GM19023 (cell line): Measurements from ENCODE around the gene BNC2.

Experiments used
- ATAC-seq: cut with Tn5 transposase; IDR thresholded peaks from one replicate; pipeline ENCODE4 v1.9.1; 2021; ENCODE audit warnings: mild to moderate bottlenecking, moderate library complexity; ENCODE audit not compliant: unreplicated experiment

The BNC2 gene

DNA sequence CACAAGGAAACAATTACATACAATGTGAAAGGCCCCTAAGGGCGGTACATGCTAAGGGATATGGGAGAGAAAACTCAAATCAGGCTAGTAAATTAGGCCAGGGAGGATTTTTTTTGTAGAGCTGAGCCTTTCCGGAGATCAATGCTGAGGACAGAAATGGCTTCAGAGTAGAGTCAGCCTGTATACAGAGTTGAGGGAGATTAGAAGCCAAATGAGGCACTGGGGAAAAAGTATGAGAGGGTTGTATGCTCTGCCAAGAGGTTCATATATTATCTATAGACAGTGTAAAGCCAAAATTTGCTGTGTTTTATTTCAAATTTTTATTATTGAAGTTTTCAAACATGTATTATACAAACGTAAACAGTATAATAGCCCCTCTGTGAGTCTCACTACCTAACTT is 103.1 kb downstream of the BNC2 start:
- no peak for ATAC-seq

- ATAC-seq = no peak
Observed at GRCh38 chr9:16763946-16764345, 106.5 kb downstream of the BNC2 start.

GRCh38 chr9:16755467-16756160 is 114.9 kb downstream of the BNC2 start:
- no peak for ATAC-seq

DNA sequence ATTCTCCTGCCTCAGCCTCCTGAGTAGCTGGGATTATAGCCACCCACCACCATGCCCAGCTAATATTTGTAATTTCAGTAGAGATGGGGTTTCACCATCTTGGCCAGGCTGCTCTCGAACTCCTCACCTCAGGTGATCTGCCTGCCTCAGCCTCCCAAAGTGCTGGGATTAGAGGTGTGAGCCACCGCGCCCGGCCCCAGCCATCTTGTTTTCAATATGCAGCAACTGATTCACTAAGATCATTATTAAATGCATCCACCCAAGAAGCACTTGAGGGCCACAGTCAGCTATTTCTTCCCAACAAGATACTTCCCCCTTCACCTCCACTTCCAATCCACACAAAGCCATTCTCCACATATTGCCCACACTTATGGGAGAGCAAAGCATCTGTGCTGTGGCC is 115.8 kb downstream of the BNC2 start:
- no peak for ATAC-seq

DNA sequence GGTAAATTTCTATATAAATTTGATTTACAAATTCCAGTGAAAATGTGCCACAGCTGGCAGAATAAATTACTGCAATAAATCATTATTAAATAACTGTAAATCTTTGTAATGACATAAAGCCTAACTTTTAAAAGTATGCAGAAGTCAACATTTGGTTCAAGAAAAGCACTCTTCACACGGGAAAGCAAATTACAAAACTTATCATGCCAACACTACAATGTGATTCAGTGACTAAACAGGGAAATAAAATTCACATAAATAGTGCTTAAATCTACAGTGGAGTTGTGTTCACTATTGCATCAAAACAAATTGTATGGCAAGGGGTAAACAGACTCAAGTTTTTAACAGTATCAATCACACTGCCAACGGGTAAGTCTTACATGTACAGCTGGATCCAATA is 117.2 kb downstream of the BNC2 start:
- ATAC-seq = no peak

DNA sequence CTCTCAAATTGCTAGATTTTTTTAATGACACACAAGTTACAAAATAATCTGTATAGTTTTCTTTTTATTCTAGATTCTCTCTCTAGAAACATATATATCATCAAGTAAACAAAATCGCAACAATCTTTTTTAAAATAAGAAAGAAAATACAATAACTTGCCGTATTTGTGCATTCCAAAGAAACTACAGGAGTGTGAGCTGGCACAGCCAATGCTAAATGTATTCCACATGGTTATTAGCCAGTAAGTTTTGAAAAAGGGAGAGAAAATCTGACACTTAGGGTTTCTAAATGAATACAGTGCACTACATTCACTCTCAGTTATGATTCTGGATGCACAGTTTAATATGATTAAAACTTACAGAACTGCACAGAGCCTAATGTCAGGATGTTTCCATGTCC is 117.9 kb downstream of the BNC2 start:
- ATAC-seq = no peak

DNA sequence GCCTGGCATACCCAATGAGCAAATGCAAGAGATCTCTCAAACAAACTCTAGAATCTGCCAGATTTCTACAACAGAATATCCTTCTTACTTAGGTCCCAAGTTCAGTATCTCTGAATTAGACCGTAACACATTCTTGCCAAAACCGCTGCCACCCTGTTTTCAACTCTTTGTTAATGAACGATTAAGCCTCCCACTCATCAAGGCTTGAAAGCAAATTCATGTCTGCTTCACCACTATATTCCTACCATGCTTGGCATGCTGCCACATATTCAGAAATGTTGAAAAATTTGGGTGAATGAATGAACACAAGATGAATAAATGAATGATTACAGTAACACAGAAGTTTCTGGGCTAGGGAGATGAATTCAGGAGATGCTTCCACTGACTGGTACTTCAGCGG is 119.9 kb downstream of the BNC2 start:
- no peak for ATAC-seq

DNA sequence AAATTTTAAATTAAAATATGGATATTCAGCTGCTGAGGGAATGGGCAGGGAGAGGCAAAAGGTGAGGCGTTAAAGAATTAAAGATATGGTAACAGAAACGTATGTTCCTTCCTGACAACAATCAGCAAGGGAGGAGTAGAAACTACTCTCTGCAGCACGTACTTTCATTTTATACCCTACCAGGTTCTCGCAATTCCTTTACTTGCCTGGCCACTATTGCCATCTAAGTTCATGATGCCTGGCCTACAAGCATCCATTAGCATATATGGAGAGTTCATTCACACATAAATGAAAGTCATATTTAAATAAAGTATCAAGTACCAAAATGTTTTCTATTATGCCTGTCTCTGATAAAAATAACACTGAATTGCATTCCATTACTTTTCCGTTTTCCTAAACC is 125.1 kb downstream of the BNC2 start:
- no peak for ATAC-seq

- ATAC-seq = no peak
Observed at GRCh38 chr9:16744394-16744793, 126.1 kb downstream of the BNC2 start.

- ATAC-seq = no peak
Observed at GRCh38 chr9:16743375-16743774, 127.1 kb downstream of the BNC2 start.

GRCh38 chr9:16735001-16735400 is 135.5 kb downstream of the BNC2 start:
- no peak for ATAC-seq

GRCh38 chr9:16732546-16732945 is 137.9 kb downstream of the BNC2 start:
- no peak for ATAC-seq

- ATAC-seq = no peak
Observed at GRCh38 chr9:16730162-16730561, 140.3 kb downstream of the BNC2 start.

DNA sequence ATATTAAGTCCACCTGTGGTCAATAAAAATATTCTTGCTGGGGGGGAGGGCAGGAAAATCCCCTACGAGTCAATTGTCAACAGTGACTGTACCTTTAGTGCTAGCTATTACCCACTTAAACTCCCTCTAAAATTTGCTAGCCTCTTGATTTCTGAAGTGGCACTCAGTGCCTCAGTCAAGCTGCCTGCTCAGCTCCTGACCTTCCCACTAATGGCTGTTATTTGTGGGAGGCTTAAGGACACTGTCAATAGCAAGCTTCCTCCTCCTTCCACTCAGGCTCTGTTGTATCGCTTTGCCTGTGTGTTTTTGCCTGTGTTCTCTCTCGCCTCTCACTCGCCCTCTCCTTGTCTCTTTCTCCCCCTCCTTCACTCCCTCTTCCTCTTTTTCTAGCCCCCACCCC is 140.8 kb downstream of the BNC2 start:
- ATAC-seq = no peak

- no peak for ATAC-seq
Observed at GRCh38 chr9:16728137-16728508, 142.3 kb downstream of the BNC2 start.

DNA sequence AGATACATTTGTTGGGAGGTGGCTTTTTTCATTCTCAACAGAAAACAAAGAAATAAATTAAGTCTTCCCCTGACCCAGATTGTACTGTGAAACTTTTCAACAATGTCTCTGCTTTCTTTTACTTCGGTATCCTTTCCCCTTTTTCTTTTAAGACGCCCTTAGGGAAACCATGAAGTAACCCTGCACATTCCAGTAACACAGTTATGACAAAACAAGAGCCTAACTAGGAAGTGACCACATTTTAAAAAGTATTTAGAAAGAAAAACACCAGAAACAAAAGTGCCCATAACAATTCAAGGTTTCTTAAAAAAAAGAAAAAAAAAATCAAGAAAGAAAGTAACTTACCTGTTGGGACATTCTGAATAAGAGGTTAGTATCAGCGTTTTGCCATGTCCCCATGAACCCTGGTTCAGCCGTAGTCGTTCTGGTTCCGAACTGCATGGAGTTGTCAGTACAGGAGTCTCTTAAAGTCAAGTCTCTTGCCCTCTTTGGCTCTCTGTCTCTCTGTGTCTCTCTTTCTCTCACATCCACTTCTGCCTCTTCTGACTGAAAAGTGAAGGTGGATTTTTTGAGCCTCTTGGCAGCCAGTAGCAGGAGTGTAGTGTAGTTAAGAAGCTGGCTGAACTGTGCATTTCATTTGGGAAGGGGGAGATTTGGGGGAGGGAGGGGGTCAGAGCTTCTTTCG is 142.9 kb downstream of the BNC2 start:
- ATAC-seq = no peak

DNA sequence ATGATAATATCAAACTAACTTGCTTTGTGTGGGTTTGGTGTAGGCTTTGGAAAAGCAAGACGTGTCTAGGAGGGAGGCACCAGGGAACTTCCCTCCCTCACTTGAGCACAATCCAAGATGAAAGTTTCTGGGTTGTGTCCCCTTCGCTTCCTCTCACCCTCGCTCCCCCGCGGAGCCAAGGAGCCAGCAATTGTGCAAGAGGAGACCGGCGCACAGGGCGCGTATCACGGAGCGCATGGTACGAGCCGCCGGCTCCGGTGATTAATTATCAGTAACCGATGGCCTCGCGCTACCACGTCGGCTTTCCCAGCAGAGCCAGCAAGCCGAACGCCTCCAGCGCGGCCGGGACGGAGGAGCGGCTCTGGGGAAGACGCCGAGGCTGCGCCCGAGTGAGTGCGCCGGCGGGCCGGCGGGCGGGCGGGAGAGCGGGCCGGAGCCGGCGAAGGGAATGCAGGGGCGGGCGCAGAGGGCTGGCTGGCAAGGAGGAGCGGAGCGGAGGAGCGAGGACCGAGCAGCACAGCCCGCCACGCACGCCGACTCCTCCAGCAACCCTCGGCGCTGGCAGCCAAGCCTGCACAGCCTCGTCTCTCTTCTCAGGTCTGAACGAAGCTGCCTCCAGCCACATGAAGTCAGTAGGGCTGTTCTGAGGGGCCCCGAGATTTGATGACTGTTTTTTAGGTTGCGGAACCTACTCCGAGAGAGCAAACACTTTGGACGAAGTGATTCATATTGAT is 143.6 kb downstream of the BNC2 start:
- no peak for ATAC-seq

DNA sequence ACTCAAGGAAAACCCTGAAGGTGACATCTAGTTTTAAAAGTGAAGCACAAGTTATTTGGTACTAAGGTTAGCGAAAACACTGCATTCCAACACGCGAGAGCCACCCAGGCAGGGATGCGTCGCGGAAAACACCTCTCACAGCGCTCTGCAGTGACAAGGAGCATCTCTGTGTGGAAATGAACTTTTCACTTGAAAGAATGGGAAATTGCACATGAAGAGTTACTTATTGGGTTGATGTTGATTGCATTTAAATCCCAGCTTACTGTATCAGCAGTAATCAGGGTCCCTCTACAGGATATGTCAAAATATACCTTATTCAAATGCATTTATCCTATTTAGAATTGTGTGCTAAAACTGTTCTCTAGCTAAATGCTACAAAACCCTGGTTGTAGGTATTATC is 144.4 kb downstream of the BNC2 start:
- ATAC-seq = no peak

GRCh38 chr9:16725066-16725465 is 145.4 kb downstream of the BNC2 start:
- ATAC-seq = no peak

DNA sequence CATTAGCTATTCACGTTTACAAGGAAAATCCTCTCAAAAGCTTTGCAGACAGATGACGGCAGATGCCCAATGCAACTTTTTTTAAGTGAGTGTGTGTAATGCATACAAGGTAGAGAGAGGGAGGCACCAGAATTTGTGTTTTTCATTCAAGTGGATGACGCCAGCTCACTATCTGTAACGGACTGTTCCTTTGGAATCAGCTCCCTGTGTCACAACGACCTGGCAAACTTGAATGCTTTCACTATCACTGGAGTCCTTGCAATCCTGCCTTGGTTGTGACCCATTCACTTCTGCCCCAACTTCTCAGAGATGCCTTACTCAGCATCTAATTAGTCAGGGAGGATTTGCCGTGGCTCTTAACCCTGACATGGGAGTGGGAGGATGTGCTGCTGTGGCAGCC is 148.5 kb downstream of the BNC2 start:
- no peak for ATAC-seq

DNA sequence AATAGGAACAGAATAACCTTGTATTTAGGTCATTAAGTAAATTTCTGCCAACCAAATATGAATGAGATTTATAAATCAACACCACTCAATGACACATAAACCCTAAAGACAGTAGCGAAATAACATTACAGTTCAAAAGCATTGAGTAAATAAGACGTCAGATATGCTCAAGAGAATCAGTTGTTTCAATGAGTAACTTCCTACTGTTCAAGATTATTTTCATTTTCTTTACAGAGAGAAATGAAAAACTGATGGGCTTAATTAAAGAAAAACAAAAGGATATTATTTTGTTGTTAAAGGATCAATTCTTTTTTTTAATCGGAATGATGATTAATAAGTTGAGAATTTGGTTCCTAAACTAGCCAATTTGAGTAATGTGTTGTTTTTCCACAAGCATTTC is 150.1 kb downstream of the BNC2 start:
- ATAC-seq = no peak

GRCh38 chr9:16719921-16720320 is 150.5 kb downstream of the BNC2 start:
- ATAC-seq = no peak
